ENCODE measurements around the gene PRAMEF27. TPM values are rescaled to one million over a fixed set of nuclear protein-coding genes. Genes with fewer than 3 reads are reported as not detected.
"Not testable (repeated sequence)": the region's sequence is repeated elsewhere in the genome, so short reads cannot be mapped to it uniquely, and the experiment has no call there.

PRAMEF27 gene
- total RNA-seq, result not detected in 2 replicates
- polyA plus RNA-seq, result not detected in 2 replicates
- not detected in 2 replicates for polyA plus RNA-seq (2012)
- not detected in 2 replicates for polyA minus RNA-seq (ENCODE audit: low replicate concordance)

DNA sequence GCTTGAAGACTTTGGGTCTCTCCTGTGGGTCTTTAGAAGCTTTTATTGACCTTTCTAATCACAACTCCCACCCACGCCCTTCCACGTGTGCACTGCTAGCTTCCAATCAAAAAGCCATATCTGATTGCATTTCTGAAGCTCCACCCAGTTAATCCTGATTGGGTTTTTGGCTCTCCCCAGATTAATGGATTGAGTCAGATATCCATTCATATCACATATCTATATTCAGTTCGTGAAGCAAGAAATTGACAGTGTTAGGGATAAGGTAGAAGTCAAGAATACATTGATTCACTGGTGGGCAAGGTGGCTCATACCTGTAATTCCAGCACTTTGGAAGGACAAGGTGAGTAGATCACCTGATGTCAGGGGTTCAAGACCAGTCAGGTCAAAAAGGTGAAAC, at the start of gene PRAMEF27:
PRAMEF27 (minus strand) TSS at position 101 of the 400 bp plus-strand sequence. CDS start 2,916 bp downstream, outside the sequence.
- H3K4me3 ChIP-seq (replicated peaks in 1 of 4; ENCODE audit: control extremely low read depth in 1 of 4, insufficient read depth in 1 of 4, low read depth in 3 of 4, low read length in 4 of 4); H3K36me3 ChIP-seq (ENCODE audit: control insufficient read depth, insufficient read depth, low read length); H3K79me2 ChIP-seq (ENCODE audit: control insufficient read depth, insufficient read depth, low read length); H3K9me3 ChIP-seq (ENCODE audit: control insufficient read depth, insufficient read depth, low read depth, low read length); H3K9ac ChIP-seq (ENCODE audit: insufficient read depth, low read length); H3K4me2 ChIP-seq (ENCODE audit: extremely low read depth, insufficient read depth, low read length); DNase-seq (ENCODE audit: low read depth in 2 of 2); H2AFZ ChIP-seq (ENCODE audit: low read length); H3K27me3 ChIP-seq (ENCODE audit: control insufficient read depth, insufficient read depth, low read length); H3K27ac ChIP-seq (ENCODE audit: insufficient read depth, low read length); H3K4me1 ChIP-seq (ENCODE audit: control insufficient read depth, extremely low read depth, insufficient read depth, low read length); H4K20me1 ChIP-seq (ENCODE audit: control insufficient read depth, extremely low read depth, insufficient read depth, low read length): not testable (repeated sequence)

DNA sequence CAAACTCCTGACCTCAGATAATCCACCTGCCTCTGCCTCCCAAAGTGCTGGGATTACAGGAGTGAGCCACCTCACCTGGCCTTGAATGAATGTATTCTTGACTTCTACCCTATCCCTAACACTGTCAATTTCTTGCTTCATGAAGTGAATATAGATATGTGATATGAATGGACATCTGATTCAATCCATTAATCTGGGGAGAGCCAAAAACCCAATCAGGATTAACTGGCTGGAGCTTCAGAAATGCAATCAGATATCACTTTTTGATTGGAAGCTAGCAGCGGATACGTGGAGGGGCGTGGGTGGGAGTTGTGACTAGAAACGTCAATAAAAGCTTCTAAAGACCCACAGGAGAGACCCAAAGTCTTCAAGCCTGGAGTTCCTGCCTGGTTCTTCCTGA, 14.1 kb upstream of the PRAMEF27 start, which contains the start of gene PRAMEF25:
PRAMEF25 (plus strand) TSS at position 301 of the 400 bp plus-strand sequence. CDS start 2,920 bp downstream, outside the sequence.
- not testable (repeated sequence) for H3K9me3 ChIP-seq (ENCODE audit: control insufficient read depth, insufficient read depth, low read depth, low read length); H3K4me1 ChIP-seq (ENCODE audit: control insufficient read depth, extremely low read depth, insufficient read depth, low read length); H3K79me2 ChIP-seq (ENCODE audit: control insufficient read depth, insufficient read depth, low read length); H3K4me3 ChIP-seq (replicated peaks in 1 of 4; ENCODE audit: control extremely low read depth in 1 of 4, insufficient read depth in 1 of 4, low read depth in 3 of 4, low read length in 4 of 4); H3K36me3 ChIP-seq (ENCODE audit: control insufficient read depth, insufficient read depth, low read length); H3K27me3 ChIP-seq (ENCODE audit: control insufficient read depth, insufficient read depth, low read length); H3K9ac ChIP-seq (ENCODE audit: insufficient read depth, low read length); H3K4me2 ChIP-seq (ENCODE audit: extremely low read depth, insufficient read depth, low read length); H2AFZ ChIP-seq (ENCODE audit: low read length); DNase-seq (ENCODE audit: low read depth in 2 of 2); H3K27ac ChIP-seq (ENCODE audit: insufficient read depth, low read length); H4K20me1 ChIP-seq (ENCODE audit: control insufficient read depth, extremely low read depth, insufficient read depth, low read length)

- H2AFZ ChIP-seq (ENCODE audit: low read length); H3K9ac ChIP-seq (ENCODE audit: insufficient read depth, low read length); H3K4me3 ChIP-seq (replicated peaks in 1 of 4; ENCODE audit: control extremely low read depth in 1 of 4, insufficient read depth in 1 of 4, low read depth in 3 of 4, low read length in 4 of 4); H3K4me2 ChIP-seq (ENCODE audit: extremely low read depth, insufficient read depth, low read length); H3K79me2 ChIP-seq (ENCODE audit: control insufficient read depth, insufficient read depth, low read length); H3K36me3 ChIP-seq (ENCODE audit: control insufficient read depth, insufficient read depth, low read length); H3K27me3 ChIP-seq (ENCODE audit: control insufficient read depth, insufficient read depth, low read length); H3K27ac ChIP-seq (ENCODE audit: insufficient read depth, low read length); H3K4me1 ChIP-seq (ENCODE audit: control insufficient read depth, extremely low read depth, insufficient read depth, low read length); H3K9me3 ChIP-seq (ENCODE audit: control insufficient read depth, insufficient read depth, low read depth, low read length); H4K20me1 ChIP-seq (ENCODE audit: control insufficient read depth, extremely low read depth, insufficient read depth, low read length); DNase-seq (ENCODE audit: low read depth in 2 of 2): not testable (repeated sequence)
Observed at GRCh38 chr1:13019846-13020245, 36.5 kb downstream of the PRAMEF27 start.

DNA sequence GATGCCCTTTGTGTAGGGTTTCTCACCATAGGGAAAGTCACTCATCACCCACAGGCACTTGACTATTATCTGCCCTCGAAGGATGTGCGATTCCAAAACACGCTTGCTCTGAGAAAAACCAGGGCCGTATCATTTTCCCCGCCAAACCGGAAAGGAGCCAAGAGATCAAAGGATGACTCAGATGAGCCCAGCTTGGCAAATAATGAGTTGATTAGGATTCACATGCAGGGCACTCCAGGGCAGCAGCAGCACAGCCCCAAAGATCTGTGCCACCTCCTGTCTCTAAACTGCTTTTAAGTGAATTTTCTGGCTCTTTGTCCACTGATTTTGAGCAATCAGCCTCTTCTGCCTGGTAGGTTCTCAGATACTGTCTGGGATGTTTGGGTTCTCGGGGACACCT, 44.4 kb downstream of the PRAMEF27 start:
- not testable (repeated sequence) for H3K36me3 ChIP-seq (ENCODE audit: control insufficient read depth, insufficient read depth, low read length); H3K27ac ChIP-seq (ENCODE audit: insufficient read depth, low read length); H2AFZ ChIP-seq (ENCODE audit: low read length); H3K27me3 ChIP-seq (ENCODE audit: control insufficient read depth, insufficient read depth, low read length); H3K4me1 ChIP-seq (ENCODE audit: control insufficient read depth, extremely low read depth, insufficient read depth, low read length); H3K9me3 ChIP-seq (ENCODE audit: control insufficient read depth, insufficient read depth, low read depth, low read length); H3K4me2 ChIP-seq (ENCODE audit: extremely low read depth, insufficient read depth, low read length); H3K4me3 ChIP-seq (replicated peaks in 1 of 4; ENCODE audit: control extremely low read depth in 1 of 4, insufficient read depth in 1 of 4, low read depth in 3 of 4, low read length in 4 of 4); H3K9ac ChIP-seq (ENCODE audit: insufficient read depth, low read length); DNase-seq (ENCODE audit: low read depth in 2 of 2); H4K20me1 ChIP-seq (ENCODE audit: control insufficient read depth, extremely low read depth, insufficient read depth, low read length); H3K79me2 ChIP-seq (ENCODE audit: control insufficient read depth, insufficient read depth, low read length)

DNA sequence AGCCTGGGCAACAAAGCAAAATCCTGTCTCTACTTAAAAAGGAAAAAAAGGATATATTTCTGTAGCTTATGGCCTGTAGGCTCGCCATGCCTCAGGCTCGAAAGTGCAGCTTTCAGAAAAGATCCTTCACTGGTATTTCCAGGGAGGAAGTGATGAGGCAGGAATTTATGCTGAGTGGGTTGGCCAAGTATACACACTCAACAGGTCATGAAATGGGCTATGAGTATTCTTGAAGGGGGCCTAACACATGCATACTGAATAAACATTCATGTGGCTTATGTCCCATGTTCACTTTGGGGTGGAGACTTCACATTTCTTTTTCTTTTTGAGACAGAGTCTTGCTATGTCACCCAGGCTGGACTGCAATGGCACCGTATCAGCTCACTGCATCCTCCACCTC, 47.0 kb downstream of the PRAMEF27 start:
- not testable (repeated sequence) for DNase-seq (ENCODE audit: low read depth in 2 of 2); H3K4me3 ChIP-seq (replicated peaks in 1 of 4; ENCODE audit: control extremely low read depth in 1 of 4, insufficient read depth in 1 of 4, low read depth in 3 of 4, low read length in 4 of 4); H3K36me3 ChIP-seq (ENCODE audit: control insufficient read depth, insufficient read depth, low read length); H3K4me1 ChIP-seq (ENCODE audit: control insufficient read depth, extremely low read depth, insufficient read depth, low read length); H3K9ac ChIP-seq (ENCODE audit: insufficient read depth, low read length); H2AFZ ChIP-seq (ENCODE audit: low read length); H3K27me3 ChIP-seq (ENCODE audit: control insufficient read depth, insufficient read depth, low read length); H3K9me3 ChIP-seq (ENCODE audit: control insufficient read depth, insufficient read depth, low read depth, low read length); H3K79me2 ChIP-seq (ENCODE audit: control insufficient read depth, insufficient read depth, low read length); H3K4me2 ChIP-seq (ENCODE audit: extremely low read depth, insufficient read depth, low read length); H4K20me1 ChIP-seq (ENCODE audit: control insufficient read depth, extremely low read depth, insufficient read depth, low read length); H3K27ac ChIP-seq (ENCODE audit: insufficient read depth, low read length)

GRCh38 chr1:13005732-13006131, 50.6 kb downstream of the PRAMEF27 start:
- not testable (repeated sequence) for H3K9me3 ChIP-seq (ENCODE audit: control insufficient read depth, insufficient read depth, low read depth, low read length); H3K27ac ChIP-seq (ENCODE audit: insufficient read depth, low read length); H2AFZ ChIP-seq (ENCODE audit: low read length); H3K4me2 ChIP-seq (ENCODE audit: extremely low read depth, insufficient read depth, low read length); H3K79me2 ChIP-seq (ENCODE audit: control insufficient read depth, insufficient read depth, low read length); H3K4me3 ChIP-seq (replicated peaks in 1 of 4; ENCODE audit: control extremely low read depth in 1 of 4, insufficient read depth in 1 of 4, low read depth in 3 of 4, low read length in 4 of 4); H4K20me1 ChIP-seq (ENCODE audit: control insufficient read depth, extremely low read depth, insufficient read depth, low read length); H3K9ac ChIP-seq (ENCODE audit: insufficient read depth, low read length); H3K27me3 ChIP-seq (ENCODE audit: control insufficient read depth, insufficient read depth, low read length); H3K4me1 ChIP-seq (ENCODE audit: control insufficient read depth, extremely low read depth, insufficient read depth, low read length); H3K36me3 ChIP-seq (ENCODE audit: control insufficient read depth, insufficient read depth, low read length); DNase-seq (ENCODE audit: low read depth in 2 of 2)
